GM12878 (cell line): ENCODE data around the gene ESYT2. TPM values are rescaled to one million over a fixed set of nuclear protein-coding genes. Genes with fewer than 3 reads are reported as not detected.

ENCODE experiments used
- ATAC-seq: fragments of 200-7000 bp; cut with Tn5 transposase; 3 replicates; pipeline ENCODE4 v1.9.1; 2020; ENCODE audit warnings: mild to moderate bottlenecking, moderate library complexity
- BruUV-seq: library from RNA; stranded (reverse); fragments of 400-500 nt; replicated peaks from 2 replicates; lab custom pipeline; 2021; lab: Mats Ljungman, UMichigan
- CTCF ChIA-PET: fragments of 300-600 bp; sonication (Branson Sonifier 250); formaldehyde crosslinking; extraction: SDS; loops from one replicate; lab custom pipeline; 2021; ENCODE audit warnings: inconsistent platforms; lab: Yijun Ruan, JAX
- POLR2A ChIA-PET: fragments of 350-600 bp; formaldehyde crosslinking; extraction: SDS; loops from one replicate; lab custom pipeline; 2021; ENCODE audit warnings: inconsistent platforms; lab: Charles Lee
- RAD21 ChIA-PET: fragments of 300-600 bp; sonication (Branson Sonifier 250); formaldehyde crosslinking; loops from one replicate; lab custom pipeline; 2023; ENCODE audit warnings: antibody characterized with exemption; ENCODE audit not compliant: unreplicated experiment; lab: Charles Lee
- SMC1A ChIA-PET: fragments of 300-600 bp; sonication (Branson Sonifier 250); formaldehyde crosslinking; loops from one replicate; lab custom pipeline; 2023; ENCODE audit not compliant: unreplicated experiment, uncharacterized antibody; lab: Charles Lee
- DNase-seq: peaks from one replicate; pipeline ENCODE4 v3.0.0-alpha.2; 2011; ENCODE audit warnings: low read depth, low spot score
- FAIRE-seq: peaks from 3 replicates; lab custom pipeline; 2011; peaks lifted over from hg19 to GRCh38; lab: Jason Lieb, UNC
- H2AFZ ChIP-seq: 2 replicates; pipeline ENCODE4 v1.6.0; 2011; ENCODE audit warnings: low read depth, low read length, control low read depth; ENCODE audit not compliant: control insufficient read depth
- H3K27ac ChIP-seq: 2 replicates; pipeline ENCODE4 v1.5.1; 2011; ENCODE audit warnings: control low read depth; ENCODE audit not compliant: control insufficient read depth, insufficient read depth
- H3K27me3 ChIP-seq, 2 experiments: replicated peaks in 1 of 2; 2 replicates each; pipeline versions ENCODE4 v1.6.0 to v1.6.1; 2011; ENCODE audit warnings: low read length in 1 of 2; ENCODE audit not compliant: control insufficient read depth in 2 of 2, insufficient read depth in 2 of 2
- H3K36me3 ChIP-seq, 2 experiments: 2 replicates each; pipeline ENCODE4 v1.5.1; 2011; ENCODE audit warnings: low read length in 1 of 2; ENCODE audit not compliant: control insufficient read depth in 2 of 2, insufficient read depth in 2 of 2
- H3K4me1 ChIP-seq: 2 replicates; pipeline ENCODE4 v1.6.1; 2011; ENCODE audit warnings: mild to moderate bottlenecking, low read length, moderate library complexity, mixed read lengths; ENCODE audit not compliant: control insufficient read depth, insufficient read depth
- H3K4me2 ChIP-seq: 2 replicates; pipeline ENCODE4 v1.6.0; 2011; ENCODE audit warnings: control low read depth; ENCODE audit not compliant: control insufficient read depth, insufficient read depth
- H3K4me3 ChIP-seq: fragments of 200-600 bp; sonication (generic); 2 replicates; pipeline ENCODE4 v1.5.1; 2016
- H3K79me2 ChIP-seq: 2 replicates; pipeline ENCODE4 v1.6.0; 2011; ENCODE audit warnings: low read length; ENCODE audit not compliant: control insufficient read depth, insufficient read depth
- H3K9ac ChIP-seq: 2 replicates; pipeline ENCODE4 v1.8.0; 2011; ENCODE audit warnings: low read length, control low read depth, mixed read lengths; ENCODE audit not compliant: control insufficient read depth, insufficient read depth
- H3K9me3 ChIP-seq: replicated peaks from 3 replicates; pipeline ENCODE4 v1.5.1; 2011; ENCODE audit warnings: mild to moderate bottlenecking, low read length; ENCODE audit not compliant: control insufficient read depth, insufficient read depth
- H4K20me1 ChIP-seq: 2 replicates; pipeline ENCODE4 v1.6.0; 2011; ENCODE audit not compliant: control insufficient read depth, insufficient read depth
- CREM ChIP-seq: IDR thresholded peaks from 2 replicates; pipeline ENCODE4 v1.6.1; 2014; ENCODE audit warnings: antibody characterized with exemption, low read depth
- ESRRA ChIP-seq: IDR thresholded peaks from 2 replicates; pipeline ENCODE4 v1.6.1; 2012; ENCODE audit warnings: mild to moderate bottlenecking, low read length, improper control_type of control experiment
- FOXM1 ChIP-seq: IDR thresholded peaks from 2 replicates; pipeline ENCODE4 v1.6.1; 2012; ENCODE audit warnings: low read depth, mild to moderate bottlenecking, inconsistent platforms, low read length, moderate library complexity
- HCFC1 ChIP-seq: fragments of 150-350 bp; IDR thresholded peaks from 2 replicates; pipeline ENCODE4 v1.6.1; 2014; ENCODE audit warnings: low read length
- MTA3 ChIP-seq: IDR thresholded peaks from 2 replicates; pipeline ENCODE4 v1.6.1; 2012; ENCODE audit warnings: low read length, inconsistent platforms, borderline replicate concordance
- MYB ChIP-seq: fragments of 150-350 bp; IDR thresholded peaks from 2 replicates; pipeline ENCODE4 v1.6.1; 2014; ENCODE audit warnings: mild to moderate bottlenecking, low read depth, low read length, borderline replicate concordance
- NFYA ChIP-seq: IDR thresholded peaks from 2 replicates; pipeline ENCODE4 v1.6.1; 2011; ENCODE audit warnings: low read depth, mild to moderate bottlenecking, low read length, improper control_type of control experiment, borderline replicate concordance
- POLR2AphosphoS5 ChIP-seq: IDR thresholded peaks from 2 replicates; pipeline ENCODE4 v1.6.1; 2011; ENCODE audit warnings: mild to moderate bottlenecking, low read length, inconsistent platforms
- RAD21 ChIP-seq: IDR thresholded peaks from 2 replicates; pipeline ENCODE4 v1.6.1; 2011; ENCODE audit warnings: mild to moderate bottlenecking, low read depth, low read length, moderate library complexity; ENCODE audit not compliant: insufficient read depth
- SMAD1 ChIP-seq: fragments of 450-650 bp; IDR thresholded peaks from 2 replicates; pipeline ENCODE4 v1.6.1; 2018; ENCODE audit warnings: mild to moderate bottlenecking, low read depth; ENCODE audit not compliant: partially characterized antibody
- ZNF384 ChIP-seq: IDR thresholded peaks from 2 replicates; pipeline ENCODE4 v1.6.1; 2012; ENCODE audit warnings: low read depth, mild to moderate bottlenecking, low read length, improper control_type of control experiment, borderline replicate concordance
- ZZZ3 ChIP-seq: IDR thresholded peaks from 2 replicates; pipeline ENCODE4 v1.6.1; 2011; ENCODE audit warnings: low read depth; ENCODE audit not compliant: control insufficient read depth, insufficient read length
- WGBS: methylation state at CpG from one replicate; pipeline ENCODE4 v1.1.6; 2016; ENCODE audit warnings: low lambda C conversion rate; ENCODE audit not compliant: insufficient replicate concordance, insufficient coverage; ENCODE audit errors: missing lambda C conversion rate; 5-methylcytosine and 5-hydroxymethylcytosine counted together
- in situ Hi-C: fragments of 300-500 bp; cut with MboI; formaldehyde crosslinking; loops from 9 replicates; pipeline ENCODE4 v1.14.3; 2018; ENCODE audit warnings: mixed read lengths
- intact Hi-C: fragments of 100-400 bp; cut with micrococcal nuclease; formaldehyde crosslinking; loops from one replicate; pipeline ENCODE4 v1.14.2; 2022; ENCODE audit not compliant: unreplicated experiment
- polyA plus RNA-seq, 11 experiments: library from polyadenylated mRNA; depleted of rRNA in 4 of 11; unstranded in 6 of 11; stranded (reverse) in 5 of 11; fragments of >200 nt; fragmentation: Nextera tagmentation in 4 of 11; fragmentation: Illumina TruSeq in 1 of 11; extraction: Ambion mirVana in 4 of 11; extraction: Trizol in 1 of 11; gene quantifications; 1 replicate in 1 of 11; 2 replicates in 10 of 11; pipeline versions ENCODE4 v1.2.1 to v1.2.3, GENCODE V29; 2011 to 2016; ENCODE audit warnings: inconsistent platforms in 2 of 11, missing spikeins in 2 of 11, low read depth in 1 of 11
- total RNA-seq, 4 experiments: library from RNA; depleted of rRNA in 3 of 4; stranded (reverse); fragments of >200 nt in 3 of 4; fragmentation: Illumina TruSeq in 1 of 4; extraction: Trizol in 1 of 4; gene quantifications; 2 replicates each; pipeline versions ENCODE4 v1.2.1 to v1.2.3, GENCODE V29; 2013 to 2021

ESYT2 gene
- total and polyA plus RNA-seq, 10 of the 15 experiments (the other 5 are each of a cell fraction or from before 2014, with no cell fraction given), result 1.9 to 44.6 (median 21.4) TPM

DNA sequence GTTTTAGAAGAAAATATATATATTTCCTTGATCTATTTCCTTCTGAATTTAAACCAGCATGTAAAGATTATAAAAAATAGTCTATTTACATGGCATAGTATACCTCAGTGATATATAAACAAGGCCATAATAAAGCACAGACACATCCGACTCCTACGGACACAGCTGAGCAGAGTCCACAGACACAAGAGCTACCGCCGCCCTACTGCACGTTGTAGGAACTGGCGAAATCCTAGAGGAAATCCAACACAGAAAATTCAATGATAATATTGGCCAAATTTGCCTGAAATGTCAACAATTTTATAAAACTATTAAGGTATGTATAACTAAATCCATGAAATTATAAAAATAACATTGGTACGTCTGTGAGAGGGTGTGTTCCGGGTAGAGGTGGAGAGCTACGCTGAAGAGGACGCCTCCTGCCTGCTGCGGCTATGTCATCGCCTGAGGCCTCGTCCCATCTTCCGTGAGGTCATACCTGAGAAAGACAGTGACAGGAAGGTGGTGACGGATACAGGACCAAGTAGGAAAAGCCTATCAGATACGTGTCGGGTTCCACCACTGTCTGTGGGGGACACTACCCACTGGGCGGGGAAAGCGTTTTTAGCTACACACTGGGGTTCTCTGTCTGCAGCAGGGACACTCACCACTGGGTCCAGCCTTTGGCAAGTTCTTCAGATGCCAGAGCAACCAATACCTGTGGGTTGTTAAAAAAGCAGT is 95.4 kb downstream of the ESYT2 start:
- ChIA-PET POLR2A (no interaction called here), RAD21 (no interaction called here), SMC1A (interaction anchor here (0.6 to 1.3 kb wide), 3 partner anchors 36 to 129 kb away, joined by 3 to 4 read pairs (median 3); no protein-coding TSS in a partner anchor), CTCF (interaction anchor here (2.3 kb wide), 1 partner anchor 9 kb away, joined by 5 read pairs; no protein-coding TSS in a partner anchor)
- WGBS, result 98% methylated on average over 19 of the region's 19 CpGs
- Histone ChIP-seq H3K4me1 (no peaks in the 10 kb centered on the region), H3K4me3 (no peak overlapping the region), H4K20me1 (no peaks in the 10 kb centered on the region), H3K9me3 (no peaks in the 10 kb centered on the region), H3K9ac (no peak overlapping the region), H3K27me3 (no peaks in the 10 kb centered on the region), H2AFZ (no peak overlapping the region), H3K79me2 (no peaks in the 10 kb centered on the region), H3K4me2 (no peak overlapping the region), H3K27ac (no peak overlapping the region), H3K36me3 (peaks cover 0 to 16% of the 10 kb centered on the region in 2 experiments; a peak in 2 of 4 replicates)
- DNase-seq, result no peak
- no peak for FAIRE-seq
- no peak for ATAC-seq
- in situ Hi-C loops, result no loop called here
- intact Hi-C loops, result no loop called here
- BruUV-seq, result no TSS peak
- TF ChIP-seq POLR2AphosphoS5 (no peak), ESRRA (no peak), ZZZ3 (no peak), ZNF384 (no peak), HCFC1 (no peak), FOXM1 (no peak), RAD21 (no peak), MTA3 (no peak), NFYA (no peak), MYB (no peak), CREM (no peak), SMAD1 (no peak)
